Measurements from ENCODE around the gene ACSL1.

DNA sequence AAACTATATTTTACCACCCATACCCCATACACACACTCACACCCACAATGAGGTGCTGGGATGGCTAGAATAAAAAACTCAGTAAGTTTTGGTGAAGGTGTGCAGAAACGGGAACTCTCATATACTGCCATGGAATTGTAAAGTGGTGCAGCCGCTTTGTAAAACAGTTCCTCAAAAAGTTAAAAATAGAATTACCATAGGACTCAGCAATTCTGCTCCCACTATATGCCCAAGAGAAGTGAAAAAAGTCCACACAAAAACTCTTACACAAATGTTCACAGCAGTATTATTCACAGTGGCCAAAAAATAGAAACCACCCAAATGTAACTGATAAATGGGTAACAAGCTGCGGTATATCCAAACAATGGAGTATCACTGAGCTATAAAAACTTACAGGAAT lies 98.3 kb downstream of the ACSL1 start:
- TF ChIP-seq, protein P1, sequence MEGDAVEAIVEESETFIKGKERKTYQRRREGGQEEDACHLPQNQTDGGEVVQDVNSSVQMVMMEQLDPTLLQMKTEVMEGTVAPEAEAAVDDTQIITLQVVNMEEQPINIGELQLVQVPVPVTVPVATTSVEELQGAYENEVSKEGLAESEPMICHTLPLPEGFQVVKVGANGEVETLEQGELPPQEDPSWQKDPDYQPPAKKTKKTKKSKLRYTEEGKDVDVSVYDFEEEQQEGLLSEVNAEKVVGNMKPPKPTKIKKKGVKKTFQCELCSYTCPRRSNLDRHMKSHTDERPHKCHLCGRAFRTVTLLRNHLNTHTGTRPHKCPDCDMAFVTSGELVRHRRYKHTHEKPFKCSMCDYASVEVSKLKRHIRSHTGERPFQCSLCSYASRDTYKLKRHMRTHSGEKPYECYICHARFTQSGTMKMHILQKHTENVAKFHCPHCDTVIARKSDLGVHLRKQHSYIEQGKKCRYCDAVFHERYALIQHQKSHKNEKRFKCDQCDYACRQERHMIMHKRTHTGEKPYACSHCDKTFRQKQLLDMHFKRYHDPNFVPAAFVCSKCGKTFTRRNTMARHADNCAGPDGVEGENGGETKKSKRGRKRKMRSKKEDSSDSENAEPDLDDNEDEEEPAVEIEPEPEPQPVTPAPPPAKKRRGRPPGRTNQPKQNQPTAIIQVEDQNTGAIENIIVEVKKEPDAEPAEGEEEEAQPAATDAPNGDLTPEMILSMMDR (IDR thresholded peaks at IDR 0.05): no peak
- TF ChIP-seq POLR2A (IDR thresholded peaks at IDR 0.05): no peak

Measured in ovary (tissue), 3 donors.